Subcutaneous abdominal adipose tissue (tissue), 5 donors: Measurements from ENCODE around the gene ST3GAL3.

Experiments used
- H3K27ac ChIP-seq: one replicate; pipeline ENCODE4 v1.7.0; 2013; ENCODE audit warnings: low read depth, mild to moderate bottlenecking, inconsistent platforms, low read length, moderate library complexity
- H3K27me3 ChIP-seq, 5 donors: one replicate each; pipeline ENCODE4 v1.7.0; 2013; ENCODE audit warnings: low read length in 5 of 5, inconsistent platforms in 1 of 5; ENCODE audit not compliant: control insufficient read depth in 5 of 5, insufficient read depth in 4 of 5
- H3K36me3 ChIP-seq, 5 donors: one replicate each; pipeline ENCODE4 v1.7.0; 2013; ENCODE audit warnings: low read length in 5 of 5; ENCODE audit not compliant: control insufficient read depth in 5 of 5, insufficient read depth in 5 of 5
- H3K4me1 ChIP-seq, 5 donors: one replicate each; pipeline ENCODE4 v1.7.0; 2013; ENCODE audit warnings: low read length in 5 of 5, mild to moderate bottlenecking in 3 of 5, moderate library complexity in 1 of 5; ENCODE audit not compliant: control insufficient read depth in 5 of 5, insufficient read depth in 5 of 5
- H3K4me3 ChIP-seq, 5 donors: one replicate each; pipeline ENCODE4 v1.7.0; 2013; ENCODE audit warnings: low read length in 5 of 5, low read depth in 1 of 5
- H3K9ac ChIP-seq, 5 donors: one replicate each; pipeline ENCODE4 v1.7.0; 2013; ENCODE audit warnings: low read length in 5 of 5, mild to moderate bottlenecking in 4 of 5, moderate library complexity in 3 of 5
- H3K9me3 ChIP-seq, 5 donors: one replicate each; pipeline ENCODE4 v1.7.0; 2013; ENCODE audit warnings: low read length in 5 of 5; ENCODE audit not compliant: control insufficient read depth in 5 of 5
- donor health status: healthy.
- donor health status: healthy.
- donor health status: healthy.
- donor health status: healthy.
- donor health status: healthy.

ST3GAL3 gene

GRCh38 chr1:43707190-43708001 is at the start of gene ST3GAL3:
Gene ST3GAL3 (plus strand): TSS chr1:43707536. CDS start chr1:43736263, 28,727 bp downstream.
- Histone ChIP-seq H3K27ac (peak within 1 kb of the TSS; percentile 50), H3K36me3 (peaks cover 6 to 25% (median 23%) of the 10 kb centered on the region in 5 donors), H3K4me3 (peak within 1 kb of the TSS; percentile 82 to 91 (median 88)), H3K4me1 (peaks cover 0 to 28% (median 26%) of the 10 kb centered on the region in 5 donors), H3K27me3 (no peaks in the 10 kb centered on the region), H3K9me3 (no peaks in the 10 kb centered on the region), H3K9ac (peak within 1 kb of the TSS; percentile 74 to 92 (median 88))

GRCh38 chr1:43659212-43660166 is 47.8 kb upstream of the ST3GAL3 start:
- Histone ChIP-seq H3K9ac (peak overlapping the region in 1 of 5 donors; percentile 19), H3K27me3 (no peaks in the 10 kb centered on the region), H3K27ac (no peak overlapping the region), H3K9me3 (no peaks in the 10 kb centered on the region), H3K36me3 (peaks cover 23 to 91% (median 73%) of the 10 kb centered on the region in 5 donors), H3K4me3 (no peak overlapping the region), H3K4me1 (no peaks in the 10 kb centered on the region)

GRCh38 chr1:43660355-43660754 is 47.0 kb upstream of the ST3GAL3 start:
- Histone ChIP-seq H3K27me3 (no peaks in the 10 kb centered on the region), H3K9me3 (no peaks in the 10 kb centered on the region), H3K4me1 (no peaks in the 10 kb centered on the region), H3K36me3 (peaks cover 30 to 90% (median 78%) of the 10 kb centered on the region in 5 donors), H3K27ac (no peak overlapping the region), H3K4me3 (no peak overlapping the region), H3K9ac (no peak overlapping the region)

- no peaks in the 10 kb centered on the region for H3K27me3 ChIP-seq
- H3K4me3 ChIP-seq, result no peak overlapping the region
- no peak overlapping the region for H3K27ac ChIP-seq
- no peaks in the 10 kb centered on the region for H3K4me1 ChIP-seq
- H3K9ac ChIP-seq, result no peak overlapping the region
- peaks cover 46 to 96% (median 89%) of the 10 kb centered on the region in 5 donors for H3K36me3 ChIP-seq
- H3K9me3 ChIP-seq, result no peaks in the 10 kb centered on the region
Measured at GRCh38 chr1:43664369-43664768, 43.0 kb upstream of the ST3GAL3 start.

GRCh38 chr1:43666608-43667007 is 40.7 kb upstream of the ST3GAL3 start:
- H3K4me3 ChIP-seq, result no peak overlapping the region
- no peak overlapping the region for H3K27ac ChIP-seq
- H3K27me3 ChIP-seq, result no peaks in the 10 kb centered on the region
- H3K9me3 ChIP-seq, result no peaks in the 10 kb centered on the region
- no peak overlapping the region for H3K9ac ChIP-seq
- H3K36me3 ChIP-seq, result peaks cover 37 to 98% (median 95%) of the 10 kb centered on the region in 5 donors
- H3K4me1 ChIP-seq, result peaks cover 2 to 10% (median 7%) of the 10 kb centered on the region in 5 donors

- no peak overlapping the region for H3K9ac ChIP-seq
- H3K36me3 ChIP-seq, result peaks cover 37 to 95% (median 93%) of the 10 kb centered on the region in 5 donors
- no peak overlapping the region for H3K27ac ChIP-seq
Measured at GRCh38 chr1:43668956-43669355, 38.4 kb upstream of the ST3GAL3 start.

GRCh38 chr1:43669878-43670277 is 37.5 kb upstream of the ST3GAL3 start:
- H3K27ac ChIP-seq, result no peak overlapping the region
- H3K4me1 ChIP-seq, result peaks cover 2 to 13% (median 10%) of the 10 kb centered on the region in 5 donors
- no peaks in the 10 kb centered on the region for H3K27me3 ChIP-seq
- no peak overlapping the region for H3K4me3 ChIP-seq
- H3K9me3 ChIP-seq, result no peaks in the 10 kb centered on the region
- no peak overlapping the region for H3K9ac ChIP-seq
- H3K36me3 ChIP-seq, result peaks cover 32 to 93% (median 91%) of the 10 kb centered on the region in 5 donors

More at GRCh38 chr1:43668956-43669355, 38.4 kb upstream of the ST3GAL3 start:
- H3K9me3 ChIP-seq, result no peaks in the 10 kb centered on the region
- no peak overlapping the region for H3K4me3 ChIP-seq
- H3K27me3 ChIP-seq, result no peaks in the 10 kb centered on the region
- peaks cover 2 to 13% (median 10%) of the 10 kb centered on the region in 5 donors for H3K4me1 ChIP-seq

GRCh38 chr1:43671193-43671592 is 36.1 kb upstream of the ST3GAL3 start:
- H3K4me3 ChIP-seq, result no peak overlapping the region
- H3K9me3 ChIP-seq, result no peaks in the 10 kb centered on the region
- H3K36me3 ChIP-seq, result peaks cover 22 to 94% (median 88%) of the 10 kb centered on the region in 5 donors
- peaks cover 2 to 13% (median 10%) of the 10 kb centered on the region in 5 donors for H3K4me1 ChIP-seq
- peak overlapping the region; percentile 23 for H3K27ac ChIP-seq
- H3K27me3 ChIP-seq, result no peaks in the 10 kb centered on the region
- peak overlapping the region in 1 of 5 donors; percentile 4 for H3K9ac ChIP-seq

- no peaks in the 10 kb centered on the region for H3K9me3 ChIP-seq
- H3K9ac ChIP-seq, result no peak overlapping the region
- H3K36me3 ChIP-seq, result peaks cover 16 to 91% (median 82%) of the 10 kb centered on the region in 5 donors
- peaks cover 2 to 13% (median 10%) of the 10 kb centered on the region in 5 donors for H3K4me1 ChIP-seq
- no peaks in the 10 kb centered on the region for H3K27me3 ChIP-seq
- H3K4me3 ChIP-seq, result no peak overlapping the region
- H3K27ac ChIP-seq, result peak overlapping the region; percentile 23
Measured at GRCh38 chr1:43671626-43672330, 35.6 kb upstream of the ST3GAL3 start.
